PC-9 (cell line): ENCODE measurements around the gene MRPL55. TPM values are rescaled to one million over a fixed set of nuclear protein-coding genes. Genes with fewer than 3 reads are reported as not detected.

Experiments
- BruUV-seq: library from RNA; stranded (reverse); fragments of 400-500 nt; replicated peaks from 2 replicates; lab custom pipeline; 2021; lab: Mats Ljungman, UMichigan
- CTCF ChIA-PET: fragments of 300-600 bp; sonication (Branson Sonifier 250); formaldehyde crosslinking; loops from one replicate; lab custom pipeline; 2022; ENCODE audit warnings: antibody characterized with exemption; lab: Charles Lee
- POLR2A ChIA-PET: fragments of 300-600 bp; sonication (Branson Sonifier 250); formaldehyde crosslinking; loops from one replicate; lab custom pipeline; 2022; ENCODE audit warnings: antibody characterized with exemption; ENCODE audit not compliant: unreplicated experiment; lab: Charles Lee
- DNase-seq, 2 experiments: peaks; one replicate each; pipeline versions ENCODE4 v3.0.0 to v3.0.0-alpha.2; 2015 to 2022; ENCODE audit warnings: mixed read lengths in 1 of 2
- H2AFZ ChIP-seq: fragments of 200-600 bp; sonication (generic); 2 replicates; pipeline ENCODE4 v1.8.1; 2017; ENCODE audit warnings: antibody characterized with exemption
- H3F3A ChIP-seq: fragments of 200-600 bp; sonication (generic); 2 replicates; pipeline ENCODE4 v1.8.1; 2017; ENCODE audit warnings: antibody characterized with exemption, mild to moderate bottlenecking, low read depth; ENCODE audit not compliant: insufficient read depth
- H3K27ac ChIP-seq: fragments of 200-600 bp; sonication (generic); 2 replicates; pipeline ENCODE4 v1.6.1; 2016; ENCODE audit warnings: mixed run types
- H3K27me3 ChIP-seq: fragments of 200-600 bp; sonication (generic); 2 replicates; pipeline ENCODE4 v1.6.1; 2016; ENCODE audit warnings: low read depth, mixed run types; ENCODE audit not compliant: insufficient read depth
- H3K36me3 ChIP-seq: fragments of 200-600 bp; sonication (generic); 2 replicates; pipeline ENCODE4 v1.6.1; 2016; ENCODE audit warnings: low read depth, mixed run types
- H3K4me1 ChIP-seq: fragments of 200-600 bp; sonication (generic); replicated peaks from 2 replicates; pipeline ENCODE4 v1.6.1; 2016; ENCODE audit warnings: mixed run types; ENCODE audit not compliant: insufficient read depth
- H3K4me2 ChIP-seq: fragments of 200-600 bp; sonication (generic); 2 replicates; pipeline ENCODE4 v1.6.1; 2017; ENCODE audit warnings: mixed run types
- H3K4me3 ChIP-seq: fragments of 200-600 bp; sonication (generic); 2 replicates; pipeline ENCODE4 v1.6.1; 2016; ENCODE audit warnings: mixed run types
- H3K79me2 ChIP-seq: fragments of 200-600 bp; sonication (generic); 2 replicates; pipeline ENCODE4 v1.6.1; 2017; ENCODE audit warnings: low read depth, mixed run types
- H3K9me2 ChIP-seq: fragments of 200-600 bp; sonication (generic); 2 replicates; pipeline ENCODE4 v1.8.1; 2017; ENCODE audit warnings: mild to moderate bottlenecking; ENCODE audit not compliant: insufficient read depth
- H3K9me3 ChIP-seq: fragments of 200-600 bp; sonication (generic); 2 replicates; pipeline ENCODE4 v1.8.1; 2016; ENCODE audit warnings: low read depth; ENCODE audit not compliant: insufficient read depth
- H4K20me1 ChIP-seq: fragments of 200-600 bp; sonication (generic); 2 replicates; pipeline ENCODE4 v1.8.1; 2017; ENCODE audit not compliant: insufficient read depth
- EZH2 ChIP-seq: fragments of 200-600 bp; sonication (generic); IDR thresholded peaks from 2 replicates; pipeline ENCODE4 v1.8.0; 2017; ENCODE audit warnings: antibody characterized with exemption, low read depth
- intact Hi-C: fragments of 100-400 bp; cut with micrococcal nuclease; formaldehyde crosslinking; loops from one replicate; pipeline ENCODE4 v1.10.0; 2022; ENCODE audit not compliant: unreplicated experiment
- total RNA-seq: library from RNA; stranded (reverse); gene quantifications from 2 replicates; pipeline ENCODE4 v1.2.3, GENCODE V29; 2021
- TF ChIP-seq, protein P1 (sequence below): fragments of 200-600 bp; sonication (generic); conservative IDR thresholded peaks from 2 replicates; pipeline ENCODE4 v1.6.1; 2017; ENCODE audit warnings: mixed run types, antibody characterized with exemption, mild to moderate bottlenecking, moderate library complexity

The MRPL55 gene
- total RNA-seq, 1 experiment from 2014 or later = 81.0 TPM

DNA sequence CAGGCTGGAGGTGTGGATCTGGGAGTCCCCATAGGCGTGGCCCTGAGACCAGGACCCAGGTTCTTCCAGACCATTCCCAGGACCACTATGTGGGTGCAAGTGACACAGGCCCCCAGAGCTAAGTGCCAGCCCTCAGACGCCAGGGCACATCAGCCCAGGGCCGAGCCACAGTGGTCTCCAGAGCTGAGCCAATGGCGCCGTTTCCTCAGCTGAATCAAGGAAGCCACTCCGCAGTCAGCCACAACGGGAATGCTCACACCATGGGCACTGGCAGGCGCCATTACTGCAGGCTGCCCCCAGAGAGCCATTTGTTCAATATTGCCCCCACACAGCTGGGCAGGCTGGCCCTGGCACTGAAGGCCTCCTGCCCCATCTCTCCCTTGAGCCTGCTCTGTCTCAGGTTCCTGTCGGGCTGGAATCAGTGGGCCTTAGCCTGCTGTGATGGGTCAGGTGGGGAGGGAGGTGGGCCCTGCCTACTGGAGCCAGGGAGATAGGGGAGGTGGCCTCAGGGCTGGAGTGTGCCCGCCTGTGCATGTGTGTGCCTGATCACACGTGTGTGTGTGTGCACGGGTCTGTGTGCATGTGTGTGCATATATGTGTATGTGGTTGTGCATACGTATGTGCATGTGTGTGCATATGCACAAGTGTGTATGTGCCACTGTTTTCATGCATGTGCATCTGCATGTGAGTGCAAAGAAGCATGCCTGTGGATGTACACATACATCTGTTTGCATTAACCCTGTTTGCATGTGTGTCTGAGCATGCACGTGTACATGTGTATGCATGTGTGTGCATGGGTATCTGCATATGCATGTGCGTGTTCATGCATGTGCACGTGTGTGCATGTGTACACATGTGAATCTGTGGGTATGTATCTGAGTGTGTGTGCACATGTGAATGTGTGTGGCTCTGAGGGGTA lies 46.8 kb upstream of the MRPL55 start:
- POLR2A ChIA-PET = no interaction called here

DNA sequence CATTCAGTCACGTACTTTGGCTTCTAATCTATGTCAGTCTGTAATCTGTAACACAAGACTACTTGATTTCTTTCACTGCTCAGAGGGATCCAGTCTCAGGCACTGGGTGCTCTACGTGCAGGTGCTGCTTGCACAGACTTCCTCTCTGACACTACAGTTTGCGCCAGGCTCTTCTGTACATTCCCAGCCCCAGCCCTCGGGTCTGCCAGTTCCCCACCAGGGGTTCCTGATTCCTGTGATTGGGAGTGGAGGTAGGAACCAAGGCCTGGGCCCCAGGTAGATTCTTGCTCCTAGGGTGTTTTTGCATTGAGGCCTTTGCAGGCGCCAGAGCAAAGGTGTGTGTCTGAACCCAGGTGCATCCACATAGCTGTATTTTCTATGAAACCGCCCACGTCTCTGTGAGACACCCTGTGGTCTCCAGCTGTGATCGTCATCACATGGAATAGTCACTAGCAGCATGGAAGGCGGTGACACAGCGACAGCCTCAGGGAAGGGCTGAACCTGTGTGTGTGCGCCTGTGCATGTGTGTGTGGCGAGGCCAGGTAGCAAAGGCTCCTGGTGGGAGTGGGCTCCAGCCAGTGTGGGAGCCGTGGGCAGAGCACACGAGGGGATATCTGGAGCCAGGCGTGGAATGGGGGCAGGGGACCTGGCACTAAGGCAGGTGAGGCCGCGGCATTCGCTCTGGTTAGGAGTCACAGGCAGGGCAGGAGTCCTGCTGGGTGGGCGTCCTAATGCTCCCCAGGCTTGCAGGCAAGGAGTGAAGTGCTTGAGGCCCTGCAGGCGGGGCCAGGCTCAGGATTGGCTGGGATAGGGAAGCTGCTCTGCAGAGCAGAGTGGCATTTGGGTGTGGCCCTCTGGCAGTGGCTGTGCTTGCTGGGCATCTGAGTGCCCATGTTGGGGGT lies 45.8 kb upstream of the MRPL55 start:
- CTCF ChIA-PET = interaction anchor here (0.6 to 1.0 kb wide), 2 partner anchors 10 to 123 kb away, joined by 3 to 5 read pairs; partner anchors contain the start of gene IBA57
- Histone ChIP-seq H3K9me3 (no peaks in the 10 kb centered on the region), H3K36me3 (no peaks in the 10 kb centered on the region), H3K79me2 (no peaks in the 10 kb centered on the region), H3K4me2 (no peak overlapping the region), H2AFZ (no peak overlapping the region), H3K4me3 (no peak overlapping the region), H3K9me2 (no peaks in the 10 kb centered on the region), H3K4me1 (no peaks in the 10 kb centered on the region), H3K27me3 (no peaks in the 10 kb centered on the region), H3K27ac (no peak overlapping the region), H3F3A (no peaks in the 10 kb centered on the region), H4K20me1 (no peaks in the 10 kb centered on the region)
- BruUV-seq = no TSS peak
- intact Hi-C loops = no loop called here
- no peak for DNase-seq
- TF ChIP-seq, protein P1, sequence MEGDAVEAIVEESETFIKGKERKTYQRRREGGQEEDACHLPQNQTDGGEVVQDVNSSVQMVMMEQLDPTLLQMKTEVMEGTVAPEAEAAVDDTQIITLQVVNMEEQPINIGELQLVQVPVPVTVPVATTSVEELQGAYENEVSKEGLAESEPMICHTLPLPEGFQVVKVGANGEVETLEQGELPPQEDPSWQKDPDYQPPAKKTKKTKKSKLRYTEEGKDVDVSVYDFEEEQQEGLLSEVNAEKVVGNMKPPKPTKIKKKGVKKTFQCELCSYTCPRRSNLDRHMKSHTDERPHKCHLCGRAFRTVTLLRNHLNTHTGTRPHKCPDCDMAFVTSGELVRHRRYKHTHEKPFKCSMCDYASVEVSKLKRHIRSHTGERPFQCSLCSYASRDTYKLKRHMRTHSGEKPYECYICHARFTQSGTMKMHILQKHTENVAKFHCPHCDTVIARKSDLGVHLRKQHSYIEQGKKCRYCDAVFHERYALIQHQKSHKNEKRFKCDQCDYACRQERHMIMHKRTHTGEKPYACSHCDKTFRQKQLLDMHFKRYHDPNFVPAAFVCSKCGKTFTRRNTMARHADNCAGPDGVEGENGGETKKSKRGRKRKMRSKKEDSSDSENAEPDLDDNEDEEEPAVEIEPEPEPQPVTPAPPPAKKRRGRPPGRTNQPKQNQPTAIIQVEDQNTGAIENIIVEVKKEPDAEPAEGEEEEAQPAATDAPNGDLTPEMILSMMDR = no peak
- no peak for TF ChIP-seq EZH2
- POLR2A ChIA-PET = interaction anchor here (0.6 kb wide), 1 partner anchor 29 kb away, joined by 4 read pairs; no protein-coding TSS in a partner anchor

More for the DNA sequence above, 46.8 kb upstream of the MRPL55 start:
- Histone ChIP-seq H3K79me2 (no peaks in the 10 kb centered on the region), H3K27me3 (no peaks in the 10 kb centered on the region), H3K4me1 (no peaks in the 10 kb centered on the region), H3K4me3 (no peak overlapping the region), H2AFZ (no peak overlapping the region), H3K4me2 (no peak overlapping the region), H3K27ac (no peak overlapping the region), H3K9me3 (no peaks in the 10 kb centered on the region), H3K36me3 (no peaks in the 10 kb centered on the region), H4K20me1 (no peaks in the 10 kb centered on the region), H3F3A (no peaks in the 10 kb centered on the region), H3K9me2 (no peaks in the 10 kb centered on the region)
- intact Hi-C loops = no loop called here
- BruUV-seq = no TSS peak
- TF ChIP-seq, protein P1 = no peak
- no peak for TF ChIP-seq EZH2
- CTCF ChIA-PET = interaction anchor here (0.6 to 1.0 kb wide), 2 partner anchors 9 to 122 kb away, joined by 3 to 5 read pairs; partner anchors contain the start of gene IBA57
- DNase-seq = no peak
